Naive thymus-derived CD4-positive, alpha-beta T cell (primary cell): ENCODE data around the gene CRADD. TPM values are rescaled to one million over a fixed set of nuclear protein-coding genes. Genes with fewer than 3 reads are reported as not detected.

Experiments used
- ATAC-seq: fragments of 150-1000 bp; cut with Tn5 transposase; 2 replicates; pipeline ENCODE4 v1.10.0; 2021; ENCODE audit warnings: mild to moderate bottlenecking, moderate library complexity
- CTCF ChIA-PET: fragments of 350-600 bp; sonication (Branson Sonifier 250); formaldehyde crosslinking; loops from one replicate; lab custom pipeline; 2021; ENCODE audit warnings: antibody characterized with exemption; lab: Charles Lee
- POLR2A ChIA-PET: fragments of 350-600 bp; sonication (Branson Sonifier 250); formaldehyde crosslinking; loops from one replicate; lab custom pipeline; 2021; ENCODE audit warnings: antibody characterized with exemption, inconsistent platforms; lab: Charles Lee
- DNase-seq, 9 donors: peaks; one replicate each; pipeline versions ENCODE4 v3.0.0 to v3.0.0-alpha.2; 2020 to 2022; ENCODE audit warnings: mixed read lengths in 1 of 9
- H3K27ac ChIP-seq: one replicate; pipeline ENCODE4 v1.7.0; 2013; ENCODE audit warnings: mild to moderate bottlenecking, low read depth, low read length, moderate library complexity
- H3K27me3 ChIP-seq, 2 donors: one replicate each; pipeline ENCODE4 v1.7.0; 2013; ENCODE audit warnings: low read length in 2 of 2, mild to moderate bottlenecking in 2 of 2, moderate library complexity in 2 of 2; ENCODE audit not compliant: control insufficient read depth in 2 of 2, insufficient read depth in 2 of 2
- H3K36me3 ChIP-seq, 3 experiments: 1 replicate in 2 of 3; 2 replicates in 1 of 3; pipeline ENCODE4 v1.7.0; 2013; ENCODE audit warnings: low read length in 3 of 3, mild to moderate bottlenecking in 3 of 3, moderate library complexity in 1 of 3; ENCODE audit not compliant: insufficient read depth in 3 of 3, control insufficient read depth in 2 of 3
- H3K4me1 ChIP-seq, 2 donors: one replicate each; pipeline ENCODE4 v1.7.0; 2013; ENCODE audit warnings: low read length in 2 of 2, mild to moderate bottlenecking in 2 of 2, moderate library complexity in 1 of 2; ENCODE audit not compliant: control insufficient read depth in 2 of 2, insufficient read depth in 2 of 2
- H3K4me3 ChIP-seq: 2 replicates; pipeline ENCODE4 v1.7.0; 2013; ENCODE audit warnings: mild to moderate bottlenecking, low read length
- H3K9me3 ChIP-seq, 3 experiments: 1 replicate in 2 of 3; 2 replicates in 1 of 3; pipeline ENCODE4 v1.7.0; 2013; ENCODE audit warnings: low read length in 3 of 3; ENCODE audit not compliant: control insufficient read depth in 2 of 3
- H3K27ac Mint-ChIP-seq, 9 donors: one replicate each; pipeline ENCODE4 v1.8.0; 2020 to 2022; ENCODE audit warnings: mixed read lengths in 9 of 9, mild to moderate bottlenecking in 8 of 9, moderate library complexity in 5 of 9, inconsistent platforms in 2 of 9
- H3K27me3 Mint-ChIP-seq, 5 donors: one replicate each; pipeline ENCODE4 v1.8.0; 2021 to 2022; ENCODE audit warnings: mixed read lengths in 5 of 5, mild to moderate bottlenecking in 1 of 5
- H3K36me3 Mint-ChIP-seq, 5 donors: one replicate each; pipeline ENCODE4 v1.8.0; 2020 to 2022; ENCODE audit warnings: mixed read lengths in 5 of 5, mild to moderate bottlenecking in 3 of 5, inconsistent platforms in 1 of 5
- H3K4me1 Mint-ChIP-seq, 7 donors: one replicate each; pipeline ENCODE4 v1.8.0; 2020 to 2022; ENCODE audit warnings: mixed read lengths in 7 of 7, mild to moderate bottlenecking in 3 of 7, inconsistent platforms in 1 of 7
- H3K4me3 Mint-ChIP-seq, 10 donors: one replicate each; pipeline ENCODE4 v1.8.0; 2020 to 2022; ENCODE audit warnings: mild to moderate bottlenecking in 10 of 10, mixed read lengths in 10 of 10, moderate library complexity in 6 of 10, inconsistent platforms in 2 of 10
- H3K9me3 Mint-ChIP-seq, 11 donors: one replicate each; pipeline ENCODE4 v1.8.0; 2020 to 2022; ENCODE audit warnings: mixed read lengths in 11 of 11, mild to moderate bottlenecking in 4 of 11, inconsistent platforms in 1 of 11, moderate library complexity in 1 of 11
- intact Hi-C, 2 donors: fragments of 100-400 bp; cut with micrococcal nuclease; formaldehyde crosslinking; loops; one replicate each; pipeline ENCODE4 v1.15.1; 2023
- polyA plus RNA-seq, 2 donors: library from polyadenylated mRNA; unstranded; fragments of 300-500 nt; fragmentation: Illumina TruSeq; gene quantifications; one replicate each; pipeline ENCODE4 v1.2.3, GENCODE V29; 2021
- total RNA-seq, 6 experiments: library from RNA in 5 of 6; stranded (reverse) in 5 of 6; gene quantifications; 1 replicate in 5 of 6; 2 replicates in 1 of 6; pipeline ENCODE4 v1.2.3 and lab custom pipeline; 2021 to 2026

CRADD gene
- total and polyA plus RNA-seq, 7 experiments from 2014 or later, result 11.4 to 17.1 (median 13.8) TPM

DNA sequence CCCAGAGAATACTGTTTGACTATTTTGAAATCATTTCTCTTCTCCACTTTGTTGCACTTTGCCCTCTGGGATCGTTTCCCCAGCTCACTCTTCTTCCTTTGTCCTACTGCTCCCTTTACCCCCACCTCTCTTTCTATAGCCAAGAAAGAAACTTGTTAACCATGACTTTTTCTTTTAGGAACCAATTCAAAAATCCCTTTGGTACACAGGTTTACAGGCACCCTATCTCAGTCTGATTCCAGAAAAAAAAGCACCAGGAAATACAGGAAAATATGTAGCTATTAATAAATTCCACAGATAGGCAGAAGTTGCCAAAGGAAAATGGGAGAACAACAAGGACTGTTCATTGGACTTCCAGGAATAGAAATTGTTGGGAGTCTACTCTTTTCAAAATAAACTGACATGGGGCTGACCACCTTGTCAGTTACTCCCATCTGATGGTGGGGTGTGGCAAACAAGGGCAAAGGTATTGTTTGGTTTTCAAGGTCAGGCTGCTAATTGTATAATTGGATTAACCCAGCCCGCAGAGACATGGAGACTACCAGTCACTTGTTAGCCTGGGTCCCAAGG is 82.4 kb downstream of the CRADD start:
- Histone ChIP-seq H3K27ac (no peak overlapping the region), H3K36me3 (no peaks in the 10 kb centered on the region), H3K9me3 (no peaks in the 10 kb centered on the region), H3K4me1 (no peaks in the 10 kb centered on the region), H3K27me3 (no peaks in the 10 kb centered on the region), H3K4me3 (no peak overlapping the region)
- intact Hi-C loops, result loop anchor here in 1 of 2 donors (10.0 kb wide), 1 partner anchor 775 kb away; no protein-coding TSS in a partner anchor
- H3K4me1 Mint-ChIP-seq, result peaks cover 19 to 64% (median 33%) of the 10 kb centered on the region in 7 donors
- peak overlapping the region in 2 of 10 donors; percentile 27 to 29 for H3K4me3 Mint-ChIP-seq
- no peaks in the 10 kb centered on the region for H3K27me3 Mint-ChIP-seq
- ATAC-seq, result no peak
- peak overlapping the region in 4 of 9 donors; percentile 18 to 59 (median 26) for H3K27ac Mint-ChIP-seq
- DNase-seq, result no peak
- POLR2A ChIA-PET, result no interaction called here
- peaks cover 2 to 11% (median 4%) of the 10 kb centered on the region in 5 donors for H3K36me3 Mint-ChIP-seq
- H3K9me3 Mint-ChIP-seq, result peaks cover 0 to 6% (median 2%) of the 10 kb centered on the region in 11 donors
- CTCF ChIA-PET, result interaction anchor here (1.0 to 1.6 kb wide), 4 partner anchors 8 to 342 kb away, joined by 3 to 5 read pairs (median 3); no protein-coding TSS in a partner anchor

DNA sequence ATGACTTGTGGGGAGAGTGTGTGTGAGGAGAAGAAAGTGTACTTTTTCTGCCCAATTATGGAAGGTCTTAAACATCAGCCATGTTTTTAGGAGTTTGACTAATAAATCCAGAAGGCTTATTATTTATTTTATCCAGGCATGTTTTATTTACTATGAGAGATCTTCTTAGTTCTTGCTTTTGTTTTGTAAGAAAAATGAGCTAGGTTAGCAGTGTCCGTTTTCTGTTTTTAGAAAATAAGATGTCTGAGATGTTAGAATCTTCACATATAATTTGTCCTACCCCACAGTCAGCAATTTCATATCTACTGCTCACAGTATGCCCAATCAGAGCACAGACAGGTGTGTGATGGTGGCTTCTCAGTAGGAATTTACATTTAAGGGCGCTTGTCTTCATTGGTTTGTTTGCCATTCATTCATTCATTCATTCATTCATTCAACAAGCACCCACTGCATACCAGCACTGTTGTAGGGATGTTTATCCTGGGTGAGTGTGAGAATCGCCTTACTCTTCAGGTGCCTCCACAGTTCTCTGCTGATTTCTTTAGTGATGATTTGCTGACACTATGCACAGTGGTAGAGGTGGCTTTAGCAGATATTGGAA is 83.2 kb downstream of the CRADD start:
- H3K27ac Mint-ChIP-seq, result peak overlapping the region in 2 of 9 donors; percentile 1 to 31
- H3K27me3 Mint-ChIP-seq, result no peaks in the 10 kb centered on the region
- H3K4me3 Mint-ChIP-seq, result no peak overlapping the region
- H3K27ac ChIP-seq, result no peak overlapping the region
- no peak overlapping the region for H3K4me3 ChIP-seq
- no peaks in the 10 kb centered on the region for H3K36me3 ChIP-seq
- H3K27me3 ChIP-seq, result no peaks in the 10 kb centered on the region
- intact Hi-C loops, result loop anchor here in 1 of 2 donors (10.0 kb wide), 1 partner anchor 776 kb away; no protein-coding TSS in a partner anchor
- H3K4me1 Mint-ChIP-seq, result peaks cover 19 to 64% (median 33%) of the 10 kb centered on the region in 7 donors
- CTCF ChIA-PET, result interaction anchor here (1.0 kb wide), 2 partner anchors 23 to 340 kb away, joined by 3 read pairs; no protein-coding TSS in a partner anchor
- ATAC-seq (no peak), DNase-seq (no peak)
- no peaks in the 10 kb centered on the region for H3K9me3 ChIP-seq
- H3K36me3 Mint-ChIP-seq, result peaks cover 0 to 7% (median 4%) of the 10 kb centered on the region in 5 donors
- no peaks in the 10 kb centered on the region for H3K4me1 ChIP-seq
- H3K9me3 Mint-ChIP-seq, result peaks cover 0 to 3% (median 0%) of the 10 kb centered on the region in 11 donors
- POLR2A ChIA-PET, result no interaction called here

DNA sequence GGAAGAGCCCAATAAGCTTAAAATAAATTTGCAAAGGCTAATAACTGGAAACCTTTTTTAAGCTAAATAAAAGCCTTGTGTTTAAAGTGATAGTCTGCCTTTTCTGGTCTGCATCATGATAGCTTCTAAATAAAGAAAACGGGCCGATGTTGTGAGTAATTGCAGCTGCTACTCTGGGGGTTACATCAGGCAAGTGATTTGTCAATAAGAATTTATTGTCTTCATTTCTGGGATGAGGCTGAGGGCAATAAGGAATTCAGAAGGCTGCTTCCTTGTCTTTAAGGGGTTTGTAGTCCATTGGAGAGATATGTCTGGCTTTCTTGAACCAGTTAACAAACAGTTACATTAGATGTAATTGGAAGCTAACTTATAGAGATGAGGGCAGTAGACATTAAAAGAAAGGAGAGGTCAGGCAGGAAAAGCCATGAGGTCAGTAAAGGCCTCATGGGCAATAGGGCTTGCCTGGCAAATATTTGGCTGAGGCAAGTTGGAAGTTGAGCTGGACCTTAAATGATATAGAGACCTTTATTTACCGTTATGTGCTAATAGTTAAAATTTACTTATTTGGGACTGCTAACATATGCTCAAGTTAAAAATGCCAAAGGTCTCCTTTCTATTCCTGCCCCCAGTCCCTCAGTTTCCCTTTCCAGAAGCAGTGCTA is 85.0 kb downstream of the CRADD start:
- Histone ChIP-seq H3K27me3 (no peaks in the 10 kb centered on the region), H3K36me3 (no peaks in the 10 kb centered on the region), H3K4me1 (no peaks in the 10 kb centered on the region), H3K9me3 (no peaks in the 10 kb centered on the region), H3K27ac (no peak overlapping the region), H3K4me3 (no peak overlapping the region)
- CTCF ChIA-PET, result interaction anchor here (1.3 to 2.7 kb wide), 2 partner anchors 193 to 340 kb away, joined by 3 to 11 read pairs; no protein-coding TSS in a partner anchor
- ATAC-seq, result no peak
- Mint-ChIP-seq H3K27me3 (no peaks in the 10 kb centered on the region), H3K4me1 (peaks cover 18 to 70% (median 35%) of the 10 kb centered on the region in 7 donors), H3K27ac (peak overlapping the region in 1 of 9 donors; percentile 44), H3K36me3 (peaks cover 0 to 7% (median 4%) of the 10 kb centered on the region in 5 donors), H3K9me3 (no peaks in the 10 kb centered on the region), H3K4me3 (no peak overlapping the region)
- POLR2A ChIA-PET, result interaction anchor here (0.7 to 1.3 kb wide), 2 partner anchors 10 to 290 kb away, joined by 3 read pairs; no protein-coding TSS in a partner anchor
- no peak for DNase-seq
- intact Hi-C loops, result loop anchor here in 1 of 2 donors (10.0 kb wide), 1 partner anchor 777 kb away; no protein-coding TSS in a partner anchor

DNA sequence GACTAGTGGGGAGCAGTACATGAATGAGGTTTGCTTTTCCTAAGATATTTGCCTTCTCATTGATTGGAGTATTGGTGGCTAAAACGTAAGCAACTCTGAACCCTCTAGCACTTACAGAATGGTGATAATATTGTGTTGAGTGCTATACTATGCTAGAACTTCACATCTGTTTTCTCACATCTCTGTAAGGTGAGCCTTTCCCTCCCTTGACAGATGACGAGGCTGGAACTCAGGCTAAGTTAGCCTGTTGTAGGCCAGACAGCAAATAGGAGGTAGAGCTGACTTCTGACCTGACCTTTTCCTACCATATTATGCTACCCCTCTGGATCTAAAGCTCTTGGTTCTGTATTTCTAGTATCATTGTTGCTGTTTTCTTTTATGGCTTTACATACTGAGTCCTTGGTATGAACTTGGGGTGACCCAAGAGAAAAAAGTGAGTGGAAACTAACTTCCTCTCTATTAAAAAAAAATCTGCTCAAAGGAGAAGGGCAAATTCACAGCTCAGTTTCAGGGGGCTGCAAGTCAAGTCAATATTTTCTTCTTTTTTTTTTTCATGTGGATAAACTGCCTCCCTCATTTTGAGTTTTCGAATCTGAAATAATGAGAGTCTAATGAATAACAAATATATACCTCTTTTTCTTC is 85.9 kb downstream of the CRADD start:
- peak overlapping the region in 1 of 9 donors; percentile 42 for H3K27ac Mint-ChIP-seq

DNA sequence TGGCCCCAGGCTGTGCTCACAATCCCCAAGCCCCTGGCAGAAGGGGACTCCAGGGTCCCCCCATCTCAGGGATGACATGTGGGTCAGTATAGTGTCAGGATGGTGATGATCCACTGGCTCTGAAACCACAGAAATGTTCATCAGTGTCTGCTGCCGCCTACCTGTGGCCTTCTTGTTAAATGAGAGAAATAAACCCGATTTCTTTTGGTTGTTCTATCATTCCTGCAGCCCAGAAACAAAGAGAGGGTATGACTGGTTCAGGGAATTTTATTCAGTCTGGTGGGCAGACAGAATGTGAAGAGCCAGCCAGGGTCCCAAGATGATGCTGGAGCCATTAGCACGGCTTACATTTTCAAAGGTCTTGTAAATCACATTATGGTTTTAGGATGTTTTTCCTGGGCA is 86.6 kb downstream of the CRADD start:
- ChIA-PET CTCF (interaction anchor here (2.7 kb wide), 1 partner anchor 339 kb away, joined by 11 read pairs; no protein-coding TSS in a partner anchor), POLR2A (no interaction called here)
- no peak overlapping the region for H3K4me3 Mint-ChIP-seq

More for the DNA sequence above, 85.9 kb downstream of the CRADD start:
- no peak for ATAC-seq
- Mint-ChIP-seq H3K4me1 (peaks cover 21 to 70% (median 31%) of the 10 kb centered on the region in 7 donors), H3K27me3 (no peaks in the 10 kb centered on the region), H3K4me3 (no peak overlapping the region), H3K36me3 (peaks cover 0 to 5% (median 0%) of the 10 kb centered on the region in 5 donors), H3K9me3 (no peaks in the 10 kb centered on the region)
- intact Hi-C loops, result loop anchor here in 1 of 2 donors (10.0 kb wide), 1 partner anchor 778 kb away; no protein-coding TSS in a partner anchor
- no peak for DNase-seq
- POLR2A ChIA-PET, result no interaction called here
- no peak overlapping the region for H3K4me3 ChIP-seq
- no peaks in the 10 kb centered on the region for H3K9me3 ChIP-seq
- CTCF ChIA-PET, result interaction anchor here (1.3 to 2.7 kb wide), 2 partner anchors 193 to 339 kb away, joined by 3 to 11 read pairs; no protein-coding TSS in a partner anchor
- no peak overlapping the region for H3K27ac ChIP-seq
- no peaks in the 10 kb centered on the region for H3K27me3 ChIP-seq
- H3K36me3 ChIP-seq, result no peaks in the 10 kb centered on the region
- H3K4me1 ChIP-seq, result no peaks in the 10 kb centered on the region

More for the DNA sequence above, 86.6 kb downstream of the CRADD start:
- no peaks in the 10 kb centered on the region for H3K27me3 ChIP-seq
- Mint-ChIP-seq H3K27ac (no peak overlapping the region), H3K36me3 (peaks cover 0 to 6% (median 0%) of the 10 kb centered on the region in 5 donors), H3K9me3 (no peaks in the 10 kb centered on the region), H3K4me1 (peaks cover 21 to 75% (median 33%) of the 10 kb centered on the region in 7 donors), H3K27me3 (no peaks in the 10 kb centered on the region)
- no peak overlapping the region for H3K4me3 ChIP-seq
- DNase-seq (no peak), ATAC-seq (no peak)
- no peaks in the 10 kb centered on the region for H3K4me1 ChIP-seq
- intact Hi-C loops, result loop anchor here in 1 of 2 donors (10.0 kb wide), 1 partner anchor 779 kb away; no protein-coding TSS in a partner anchor
- no peak overlapping the region for H3K27ac ChIP-seq
- H3K36me3 ChIP-seq, result no peaks in the 10 kb centered on the region
- no peaks in the 10 kb centered on the region for H3K9me3 ChIP-seq
